T-helper 22 cell (primary cell): Measurements from ENCODE around the gene PAK4.

Experiments used
- DNase-seq: peaks from one replicate; pipeline ENCODE4 v3.0.0-alpha.2; 2020; ENCODE audit warnings: low read depth

PAK4 gene

GRCh38 chr19:39180749-39181148, 55.2 kb downstream of the PAK4 start:
- no peak for DNase-seq

DNA sequence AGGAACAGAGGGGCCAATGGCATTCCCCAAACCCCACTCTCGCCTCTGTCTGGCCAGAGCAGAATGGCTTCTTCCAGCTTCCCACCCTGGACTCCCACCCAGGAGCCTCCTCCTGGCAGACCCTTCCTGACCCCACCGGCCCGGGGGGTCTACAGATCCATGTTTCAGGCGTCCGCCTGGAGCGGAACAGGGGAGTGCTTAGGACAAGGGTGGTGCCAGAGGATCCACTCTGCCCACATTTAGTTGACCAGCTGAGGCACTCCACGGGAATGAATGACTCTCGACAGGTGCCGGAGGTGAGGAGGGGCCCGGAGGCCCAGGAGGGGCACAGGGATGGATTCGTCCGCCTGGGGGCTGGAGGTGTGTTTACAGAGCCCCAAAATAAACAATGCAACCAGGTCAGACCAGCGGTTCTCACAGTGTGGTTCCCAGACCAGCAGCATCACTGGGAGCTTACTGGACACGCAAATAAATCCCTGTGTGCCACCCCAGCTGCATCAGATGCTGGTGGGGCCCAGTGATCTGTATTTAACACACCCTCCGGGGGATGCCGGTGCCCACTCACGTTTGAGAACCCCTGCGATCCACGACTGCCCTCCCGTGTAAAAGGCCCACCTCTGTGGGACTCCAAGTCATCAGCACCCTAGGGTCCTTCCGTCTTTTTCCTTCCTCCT, 56.1 kb downstream of the PAK4 start:
- no peak for DNase-seq

GRCh38 chr19:39182174-39182505, 56.6 kb downstream of the PAK4 start:
- DNase-seq: no peak

GRCh38 chr19:39183104-39183503, 57.5 kb downstream of the PAK4 start:
- no peak for DNase-seq

- DNase-seq: no peak
These were observed 60.8 kb downstream of the PAK4 start for GRCh38 chr19:39186391-39186790.

DNA sequence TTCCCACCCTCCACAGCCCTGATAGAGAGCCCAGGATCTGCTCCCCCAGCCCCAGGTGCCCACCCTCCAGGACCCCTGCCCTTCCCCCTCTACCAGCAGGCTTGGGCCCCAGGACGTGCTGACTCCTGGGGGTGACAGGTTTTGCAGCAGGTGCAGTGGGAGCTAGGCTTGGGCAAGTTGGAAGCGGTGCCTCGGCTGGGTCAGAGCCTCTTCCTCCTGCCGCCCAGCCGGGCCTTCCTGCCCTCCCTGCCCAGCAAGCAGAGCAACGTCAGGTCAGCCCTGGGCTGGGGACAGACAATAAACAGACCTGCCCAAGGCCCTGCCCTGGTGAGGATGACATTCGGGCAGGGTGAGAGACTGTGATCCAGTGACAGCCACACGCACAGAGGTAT, 62.0 kb downstream of the PAK4 start:
- DNase-seq: no peak

- no peak for DNase-seq
These were observed 63.4 kb downstream of the PAK4 start for GRCh38 chr19:39188960-39189359.

DNA sequence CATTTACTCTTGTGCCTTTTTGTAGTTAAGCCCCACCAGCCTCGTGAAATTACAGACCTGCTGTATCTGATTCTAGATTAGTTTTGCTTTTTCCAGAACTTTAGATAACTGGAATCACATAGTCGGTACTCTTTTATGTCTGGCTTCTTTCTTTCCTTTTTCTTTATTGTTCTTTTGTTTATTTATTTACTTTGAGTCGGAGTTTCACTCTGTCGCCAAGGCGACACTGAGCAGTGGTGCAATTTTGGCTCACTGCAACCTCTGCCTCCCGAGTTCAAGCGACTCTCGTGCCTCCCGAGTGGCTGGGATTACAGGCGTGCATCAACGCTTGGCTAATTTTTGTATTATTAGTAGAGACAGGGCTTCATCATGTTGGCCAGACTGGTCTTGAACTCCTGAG, 65.2 kb downstream of the PAK4 start:
- no peak for DNase-seq

GRCh38 chr19:39192846-39193245, 67.3 kb downstream of the PAK4 start:
- no peak for DNase-seq

- DNase-seq: no peak
These were observed 68.2 kb downstream of the PAK4 start for GRCh38 chr19:39193803-39194202.

DNA sequence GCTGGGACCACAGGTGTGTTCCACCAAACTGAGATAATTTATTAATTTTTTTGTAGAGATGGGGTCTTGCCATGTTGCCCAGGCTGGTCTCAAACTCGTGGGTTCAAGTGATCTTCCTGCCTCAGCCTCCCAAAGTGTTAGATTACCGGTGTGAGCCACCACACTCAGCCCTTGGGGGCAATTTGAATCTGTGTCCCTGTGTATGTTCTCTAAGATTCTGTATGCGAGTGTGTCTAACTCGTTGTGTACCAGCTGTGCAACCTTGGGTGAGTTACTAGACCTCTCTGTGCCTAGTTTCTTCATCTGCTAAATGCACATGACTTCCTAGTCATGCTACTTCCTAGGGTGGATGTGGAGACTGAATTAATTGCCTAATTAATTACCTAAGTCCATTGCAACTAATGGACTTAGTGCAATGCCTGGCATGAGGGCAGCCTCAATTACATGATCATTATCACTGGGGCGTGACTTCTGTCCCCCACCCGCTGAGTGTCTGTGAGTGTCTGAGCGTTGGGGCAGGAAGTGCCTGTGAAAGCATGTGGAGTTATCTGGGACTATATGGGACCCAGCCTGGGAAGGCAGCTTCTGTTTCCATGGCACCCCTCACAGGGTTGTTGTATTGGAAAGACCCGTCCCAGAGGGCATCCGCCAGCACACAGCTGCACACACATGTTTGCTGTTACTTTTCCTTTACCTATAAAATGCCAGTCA, 69.4 kb downstream of the PAK4 start:
- DNase-seq: no peak

GRCh38 chr19:39195755-39196154, 70.2 kb downstream of the PAK4 start:
- no peak for DNase-seq

GRCh38 chr19:39196320-39196719, 70.7 kb downstream of the PAK4 start:
- no peak for DNase-seq

DNA sequence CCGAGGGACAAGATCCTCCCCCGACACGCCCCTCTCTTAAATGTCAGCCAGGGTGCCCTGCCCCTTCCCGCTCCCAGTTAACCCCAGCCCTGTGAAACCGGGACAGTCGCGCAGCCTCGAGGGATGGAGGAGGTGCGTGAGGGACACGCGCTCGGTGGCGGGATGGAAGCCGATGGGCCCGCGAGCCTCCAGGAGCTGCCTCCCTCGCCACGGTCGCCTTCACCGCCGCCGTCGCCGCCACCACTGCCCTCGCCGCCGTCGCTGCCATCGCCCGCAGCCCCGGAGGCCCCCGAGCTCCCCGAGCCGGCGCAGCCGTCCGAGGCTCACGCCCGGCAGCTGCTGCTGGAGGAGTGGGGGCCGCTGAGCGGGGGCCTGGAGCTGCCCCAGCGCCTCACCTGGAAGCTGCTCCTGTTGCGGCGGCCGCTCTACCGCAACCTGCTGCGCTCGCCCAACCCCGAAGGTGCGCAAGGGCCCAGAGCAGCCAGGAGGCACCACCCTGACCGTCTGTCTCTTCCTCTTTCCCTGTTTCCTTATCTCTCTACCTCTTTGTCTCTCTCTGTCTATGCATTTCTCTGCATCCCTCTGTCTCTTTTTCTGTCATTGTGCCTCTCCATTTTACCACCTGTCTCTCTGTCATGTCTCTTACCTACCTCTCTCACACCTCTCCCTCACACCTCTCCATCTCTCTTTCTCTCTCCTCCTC, 71.4 kb downstream of the PAK4 start, which contains the start of gene NCCRP1:
NCCRP1 (plus strand) TSS at position 105 of the 703 bp plus-strand sequence; CDS start at position 124, 19 bp downstream.
- no peak for DNase-seq

- no peak for DNase-seq
These were observed 72.2 kb downstream of the PAK4 start for GRCh38 chr19:39197808-39198207.

- no peak for DNase-seq
These were observed 73.4 kb downstream of the PAK4 start for GRCh38 chr19:39199025-39199424.

GRCh38 chr19:39200066-39200802, 74.6 kb downstream of the PAK4 start:
- DNase-seq: no peak

DNA sequence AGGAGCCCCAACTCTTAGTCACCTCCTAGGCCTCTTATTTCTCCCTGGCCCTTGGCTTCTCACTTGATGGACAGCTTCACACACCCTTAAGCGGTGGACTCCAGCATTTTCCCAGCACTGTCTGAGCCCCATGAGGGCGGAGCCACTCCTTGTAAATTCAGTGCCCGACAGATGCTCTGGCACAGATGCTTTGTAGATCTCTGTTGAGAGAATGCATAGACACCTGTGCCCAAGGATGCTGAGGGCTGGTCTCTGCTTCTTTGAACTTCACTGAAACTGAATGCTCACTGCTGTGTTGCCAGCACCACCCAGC, 75.2 kb downstream of the PAK4 start:
- DNase-seq: no peak

- DNase-seq: no peak
These were observed 77.4 kb downstream of the PAK4 start for GRCh38 chr19:39202998-39203355.

- no peak for DNase-seq
These were observed 78.1 kb downstream of the PAK4 start, which contains the start of gene SYCN for GRCh38 chr19:39203372-39204341. SYCN (minus strand) TSS chr19:39204263; CDS start chr19:39204254, 9 bp downstream.

DNA sequence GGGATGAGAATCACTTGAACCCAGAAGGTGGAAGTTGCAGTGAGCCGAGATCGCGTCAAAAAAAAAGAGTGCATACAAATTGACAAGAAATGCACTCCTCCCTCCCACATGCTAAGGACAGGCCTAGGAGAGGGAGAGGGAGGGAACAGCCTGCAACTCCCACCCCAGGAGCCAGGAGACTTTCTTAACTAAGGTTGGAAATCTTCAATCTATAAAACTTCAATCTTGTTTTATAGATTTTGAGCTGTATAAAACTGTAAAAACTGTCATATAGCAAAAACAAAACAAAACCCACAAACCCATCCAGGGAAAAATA, 79.8 kb downstream of the PAK4 start:
- no peak for DNase-seq

DNA sequence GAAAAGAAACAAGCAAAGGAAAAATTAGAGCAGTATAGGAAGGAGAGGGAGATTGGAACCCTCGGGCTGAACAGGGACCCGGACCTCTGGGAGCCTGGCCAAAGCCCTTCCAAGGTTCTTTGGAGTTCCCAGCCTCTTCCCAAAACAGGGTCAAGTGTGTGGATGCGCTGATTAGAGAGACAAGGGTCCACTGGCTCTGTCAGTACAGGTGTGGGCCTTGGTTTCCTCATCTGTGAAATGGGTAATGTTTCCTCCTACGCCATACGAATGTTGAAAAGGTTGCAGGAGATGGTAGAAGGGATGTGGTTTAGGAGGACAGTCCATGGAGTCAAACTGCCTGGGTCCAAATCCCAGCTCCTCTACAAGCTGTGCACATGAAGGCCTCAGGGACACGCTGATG, 80.5 kb downstream of the PAK4 start:
- DNase-seq: no peak
